Measurements from ENCODE around the gene FGD5.

GRCh38 chr3:14862661-14863230, 44.0 kb downstream of the FGD5 start:
- no peak for TF ChIP-seq CTCF (IDR thresholded peaks at IDR 0.05)
- no peak for TF ChIP-seq POLR2A (IDR thresholded peaks at IDR 0.05)
